ENCODE results near the gene RNH1.
A peak's percentile ranks its signal among the peaks of the same experiment; 100 is the strongest.

RNH1 gene

GRCh38 chr11:454801-455565, 52.1 kb downstream of the RNH1 start:
- DNase-seq = no peak

GRCh38 chr11:454043-454442, 53.0 kb downstream of the RNH1 start:
- no peak for DNase-seq

GRCh38 chr11:453564-453963, 53.5 kb downstream of the RNH1 start:
- DNase-seq = no peak

- DNase-seq = no peak
Observed at GRCh38 chr11:452916-453527, 54.0 kb downstream of the RNH1 start.

GRCh38 chr11:452203-452744, 54.8 kb downstream of the RNH1 start:
- no peak for DNase-seq

- no peak for DNase-seq
Observed at GRCh38 chr11:451738-452137, 55.3 kb downstream of the RNH1 start.

GRCh38 chr11:450809-451451, 56.1 kb downstream of the RNH1 start:
- DNase-seq = peak; percentile 80

GRCh38 chr11:449889-450808, 56.9 kb downstream of the RNH1 start, which contains the start of gene PTDSS2:
Gene PTDSS2, plus strand, starts transcription at chr11:450279. Its CDS starts 177 bp downstream, at chr11:450456.
- DNase-seq = peak; percentile 96

GRCh38 chr11:447923-448731, 58.9 kb downstream of the RNH1 start:
- peak; percentile 98 for DNase-seq

GRCh38 chr11:446891-447290, 60.2 kb downstream of the RNH1 start:
- DNase-seq = no peak

- DNase-seq = no peak
Observed at GRCh38 chr11:445765-446588, 61.1 kb downstream of the RNH1 start.
